HG03342 (cell line): Measurements from ENCODE around the gene PLCE1.

Experiments used
- ATAC-seq: cut with Tn5 transposase; IDR thresholded peaks from one replicate; pipeline ENCODE4 v1.9.1; 2021; ENCODE audit warnings: mild to moderate bottlenecking, moderate library complexity; ENCODE audit not compliant: unreplicated experiment

Gene PLCE1

DNA sequence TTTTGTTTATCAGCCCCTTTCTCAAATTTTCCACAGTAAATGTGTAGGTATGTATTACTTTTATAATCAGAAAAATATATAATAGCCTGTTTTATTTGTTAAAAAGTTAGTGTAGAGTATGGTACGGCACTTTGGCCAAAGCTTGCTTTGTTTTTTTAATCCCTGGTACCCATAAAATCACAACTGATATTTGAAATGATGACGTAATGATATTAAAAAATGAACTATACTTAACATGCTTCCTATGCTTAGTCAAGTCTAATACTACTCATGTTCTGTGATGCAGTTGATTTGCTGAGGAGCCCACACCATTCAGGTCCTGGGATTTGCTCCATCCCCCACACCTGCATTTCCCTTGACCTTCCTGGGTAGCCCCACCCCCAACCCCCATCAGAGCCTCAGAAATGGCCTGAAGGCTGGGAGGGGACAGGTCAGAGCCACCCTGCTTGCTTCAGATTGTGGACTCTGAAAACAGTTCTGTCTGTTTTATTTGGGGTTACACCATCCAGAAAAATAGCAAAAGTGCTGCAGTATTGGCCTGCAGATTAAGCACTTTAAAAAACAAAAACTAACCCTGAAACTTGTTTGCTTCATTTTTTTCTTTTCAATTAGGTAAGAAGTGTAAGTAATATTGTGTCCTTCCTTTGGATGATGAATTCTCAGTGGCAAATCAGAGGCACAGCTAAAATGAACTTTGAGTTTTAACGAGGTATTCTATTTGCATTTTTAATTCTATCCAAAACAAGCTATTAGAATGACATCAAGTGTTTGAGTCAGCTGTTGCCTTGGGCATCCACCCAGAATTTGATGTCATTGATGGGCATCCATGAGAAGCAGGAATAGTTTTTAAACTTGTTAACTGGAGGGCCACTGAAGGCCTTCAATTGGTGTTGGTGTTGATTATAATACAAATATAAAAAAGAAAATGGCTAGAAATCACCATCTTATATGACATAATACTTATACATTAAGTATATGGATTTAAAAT, 23.3 kb downstream of the PLCE1 start:
- ATAC-seq, result no peak

DNA sequence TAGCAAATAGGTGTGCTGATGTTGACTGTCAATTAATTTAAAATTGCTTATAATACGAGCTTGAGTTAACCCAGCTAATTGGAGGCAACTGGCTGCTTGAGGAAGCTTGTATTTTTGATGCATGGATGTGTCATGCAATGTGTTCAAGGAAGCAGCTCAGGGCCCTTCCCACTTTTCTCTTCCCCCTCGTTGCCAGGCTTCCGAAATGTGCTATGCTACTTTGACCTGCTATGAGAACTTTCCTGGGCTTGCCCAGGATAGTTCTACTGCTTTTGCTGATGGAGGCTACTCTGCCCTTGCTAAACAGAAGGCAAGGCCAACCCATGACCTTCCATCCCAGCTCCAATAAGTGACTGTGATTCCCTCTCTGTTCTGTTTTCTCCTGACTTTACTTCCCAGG, 24.4 kb downstream of the PLCE1 start:
- ATAC-seq, result no peak

DNA sequence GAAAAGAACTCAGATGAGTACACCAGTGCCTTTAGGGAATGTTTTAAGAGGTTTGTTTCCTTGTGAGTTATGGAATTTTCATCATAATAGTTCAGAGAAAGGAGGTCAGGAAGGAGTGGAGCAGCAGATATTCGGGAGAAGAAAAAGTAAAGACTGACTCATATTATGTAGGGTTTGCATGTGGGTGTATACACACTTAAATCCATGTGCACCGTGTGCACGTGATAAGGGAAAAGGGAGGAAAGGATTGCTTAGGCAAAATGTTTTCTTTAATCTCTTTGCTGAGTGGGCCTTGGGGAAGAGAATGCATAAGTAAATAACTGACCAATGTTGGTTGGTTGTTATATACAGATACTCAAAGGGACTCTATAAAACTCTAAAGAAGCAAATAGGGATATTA, 30.2 kb downstream of the PLCE1 start:
- ATAC-seq, result no peak

DNA sequence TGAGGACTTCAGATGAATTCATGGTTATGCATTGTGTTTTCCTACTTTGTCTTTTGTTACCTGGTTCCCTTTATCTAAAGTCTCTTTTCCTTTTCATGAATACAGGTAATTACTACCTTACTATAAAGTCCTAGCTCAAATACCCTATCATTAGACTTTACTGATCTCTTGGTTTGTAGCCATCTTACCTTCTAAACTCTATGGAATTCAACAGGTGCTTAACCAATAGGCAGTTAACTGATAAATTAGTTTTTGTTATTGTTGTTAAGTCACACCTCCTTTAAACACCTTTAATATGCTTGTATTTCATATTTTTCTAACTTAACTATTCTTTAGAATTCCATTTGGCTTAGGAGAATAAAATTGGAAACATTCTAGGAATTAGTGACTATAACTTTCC, 30.7 kb downstream of the PLCE1 start:
- no peak for ATAC-seq

DNA sequence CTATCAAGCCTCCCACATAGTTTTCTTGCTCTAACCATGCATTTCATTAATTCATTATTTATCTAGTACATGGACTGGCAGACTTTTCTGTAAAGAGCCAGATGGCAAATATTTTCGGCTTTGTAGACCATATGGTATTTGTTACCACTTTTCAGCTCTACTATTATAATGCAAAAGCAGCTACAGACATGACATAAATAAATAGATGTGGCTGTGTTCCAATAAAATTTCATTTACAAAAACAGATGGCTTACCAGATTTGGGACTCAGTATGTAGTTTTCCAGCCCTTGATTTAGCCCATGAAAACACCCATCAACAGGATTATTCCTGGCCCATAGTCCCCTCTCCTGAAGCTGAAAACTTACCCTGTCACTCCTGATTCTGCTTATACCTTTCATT, 32.1 kb downstream of the PLCE1 start:
- ATAC-seq, result no peak

DNA sequence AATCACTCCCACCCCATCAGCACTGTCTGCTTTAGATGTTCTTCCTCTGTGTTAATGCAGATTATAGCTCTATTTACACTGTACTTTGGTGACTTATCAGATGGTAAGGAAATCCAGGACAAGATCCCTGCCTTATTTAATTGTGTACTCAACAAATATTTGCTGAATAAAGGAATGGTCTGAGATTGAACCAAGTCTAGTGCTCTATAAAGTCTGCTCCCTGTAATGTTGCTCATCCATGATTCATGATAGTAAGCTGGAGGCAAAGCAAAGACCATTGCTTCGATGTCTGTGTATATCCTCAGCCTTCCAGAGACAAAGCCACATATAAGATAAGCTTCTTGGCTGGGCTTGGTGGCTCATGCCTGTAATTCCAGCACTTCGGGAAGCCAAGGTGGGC, 33.5 kb downstream of the PLCE1 start:
- no peak for ATAC-seq

DNA sequence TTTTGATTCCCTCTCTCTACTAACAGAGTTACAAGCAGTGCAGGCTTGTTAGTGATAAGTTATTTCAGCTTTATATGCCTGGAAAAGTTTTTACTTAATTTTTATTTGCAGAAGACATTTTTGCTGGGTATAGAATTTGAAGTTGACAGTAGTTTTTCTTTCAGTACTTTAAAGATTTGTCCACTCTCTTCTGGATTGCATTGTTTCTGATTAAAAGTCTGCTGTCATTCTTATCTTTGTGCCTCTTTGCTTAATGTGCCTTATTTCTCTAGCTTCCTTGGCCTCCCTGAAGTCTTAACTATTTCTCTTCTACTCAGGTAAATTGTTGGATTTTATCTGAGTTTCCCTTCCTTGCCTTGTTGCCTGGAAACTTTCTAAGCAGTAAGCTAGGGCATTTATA, 36.2 kb downstream of the PLCE1 start:
- ATAC-seq, result no peak

DNA sequence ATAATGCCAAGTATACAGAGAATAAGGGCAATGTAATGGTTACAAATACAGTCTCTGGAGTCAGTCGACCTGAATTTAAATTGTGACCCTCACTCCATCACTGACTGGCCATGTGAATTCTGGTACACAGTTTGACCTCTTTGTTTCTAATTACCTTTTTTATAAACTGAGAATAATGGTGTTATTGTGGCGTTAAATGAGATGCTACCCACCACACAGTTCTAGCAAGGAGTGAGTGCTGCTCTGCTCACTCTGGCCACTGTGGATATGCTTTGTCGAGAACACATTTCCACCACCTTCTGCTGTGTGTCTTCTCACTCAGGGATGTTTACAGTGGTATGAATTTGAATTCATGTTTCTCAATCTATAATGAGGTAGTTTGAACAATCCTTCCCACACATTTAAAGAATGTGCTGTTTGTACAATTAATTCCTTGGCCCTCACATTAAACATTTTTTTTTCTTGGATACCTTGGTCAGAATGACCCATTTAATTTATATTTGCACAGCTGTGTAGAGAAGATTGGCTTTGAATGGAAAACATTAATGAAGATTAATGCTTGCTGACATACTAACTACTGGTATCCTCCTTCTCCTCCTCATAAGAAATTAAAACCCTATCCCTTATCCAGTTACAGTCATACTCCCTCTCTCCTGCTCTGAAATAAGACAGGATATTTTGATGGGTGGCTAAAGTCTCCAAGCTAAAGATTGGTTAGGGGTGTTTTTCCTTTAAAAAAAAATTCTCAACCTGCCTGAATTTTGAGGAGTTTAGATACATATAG, 42.4 kb downstream of the PLCE1 start:
- ATAC-seq, result no peak

DNA sequence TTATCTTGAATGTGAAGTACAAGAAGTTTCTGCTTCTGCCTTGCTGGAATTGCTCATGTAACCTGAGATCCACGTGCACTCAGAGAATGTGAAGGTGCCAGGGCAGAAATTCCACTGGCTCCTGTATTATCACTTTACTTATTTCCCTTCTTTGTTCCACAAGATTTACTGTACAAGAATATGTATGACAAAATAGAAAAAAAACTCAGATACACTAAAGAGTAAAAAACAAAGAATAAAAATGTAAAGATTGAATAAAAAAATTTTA, 43.0 kb downstream of the PLCE1 start:
- no peak for ATAC-seq

DNA sequence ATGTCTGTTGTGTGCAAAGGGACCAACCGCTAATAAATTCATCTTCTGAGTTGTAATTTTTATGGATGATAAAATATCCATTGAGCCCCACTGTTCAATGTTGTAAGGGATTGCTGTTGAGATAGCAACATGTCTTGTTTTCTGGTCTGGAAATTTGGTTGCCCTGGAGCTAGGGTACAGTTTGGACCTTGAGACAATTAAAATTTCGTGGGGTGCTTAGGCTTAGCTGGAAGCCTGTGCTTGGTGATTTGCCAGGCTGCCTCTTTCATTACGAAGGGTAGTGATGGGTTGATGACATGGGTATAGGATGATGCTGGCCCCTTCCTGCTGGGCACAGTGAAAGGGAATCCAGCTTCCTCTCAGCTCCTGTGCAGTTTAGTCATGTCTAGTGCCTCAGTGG, 43.6 kb downstream of the PLCE1 start:
- ATAC-seq, result no peak

DNA sequence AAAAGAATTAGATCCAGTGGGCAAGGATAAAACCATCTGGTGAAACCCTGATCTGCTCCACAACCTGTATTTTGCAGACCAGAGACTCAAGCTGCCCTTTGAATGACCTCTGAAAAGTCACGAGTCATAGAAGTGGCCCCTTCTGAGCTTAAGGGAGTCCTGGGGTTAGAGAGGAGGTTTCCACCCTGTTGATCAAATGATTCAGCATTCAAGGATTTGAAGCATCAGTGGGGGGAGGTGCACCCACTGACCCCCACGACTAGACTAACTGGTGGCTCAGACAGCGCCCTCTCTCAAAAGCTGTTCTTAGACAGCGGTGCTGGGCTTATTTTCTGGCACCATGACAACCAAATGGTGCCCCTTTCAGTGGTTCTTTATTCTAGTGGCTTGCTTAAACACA, 44.3 kb downstream of the PLCE1 start:
- ATAC-seq, result no peak

DNA sequence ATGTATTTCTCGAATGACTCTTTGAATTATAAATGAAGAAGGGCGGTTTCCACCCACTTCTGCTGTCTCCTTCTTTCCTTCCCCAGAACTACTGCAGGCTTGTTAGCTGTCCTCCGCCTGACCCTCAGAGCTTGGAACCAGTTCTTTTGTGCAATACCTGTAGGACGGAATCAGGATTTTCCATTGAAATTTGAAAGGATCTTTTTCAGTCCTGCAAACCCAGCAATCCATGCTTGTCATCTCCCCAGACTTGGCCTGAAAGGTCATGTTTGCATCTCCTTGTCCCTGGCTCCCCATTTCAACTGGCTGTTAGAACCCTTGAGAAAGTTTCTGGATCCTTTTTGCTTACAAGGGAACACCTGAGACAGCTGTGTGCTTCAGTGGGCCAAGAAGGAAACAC, 47.5 kb downstream of the PLCE1 start:
- ATAC-seq, result no peak

DNA sequence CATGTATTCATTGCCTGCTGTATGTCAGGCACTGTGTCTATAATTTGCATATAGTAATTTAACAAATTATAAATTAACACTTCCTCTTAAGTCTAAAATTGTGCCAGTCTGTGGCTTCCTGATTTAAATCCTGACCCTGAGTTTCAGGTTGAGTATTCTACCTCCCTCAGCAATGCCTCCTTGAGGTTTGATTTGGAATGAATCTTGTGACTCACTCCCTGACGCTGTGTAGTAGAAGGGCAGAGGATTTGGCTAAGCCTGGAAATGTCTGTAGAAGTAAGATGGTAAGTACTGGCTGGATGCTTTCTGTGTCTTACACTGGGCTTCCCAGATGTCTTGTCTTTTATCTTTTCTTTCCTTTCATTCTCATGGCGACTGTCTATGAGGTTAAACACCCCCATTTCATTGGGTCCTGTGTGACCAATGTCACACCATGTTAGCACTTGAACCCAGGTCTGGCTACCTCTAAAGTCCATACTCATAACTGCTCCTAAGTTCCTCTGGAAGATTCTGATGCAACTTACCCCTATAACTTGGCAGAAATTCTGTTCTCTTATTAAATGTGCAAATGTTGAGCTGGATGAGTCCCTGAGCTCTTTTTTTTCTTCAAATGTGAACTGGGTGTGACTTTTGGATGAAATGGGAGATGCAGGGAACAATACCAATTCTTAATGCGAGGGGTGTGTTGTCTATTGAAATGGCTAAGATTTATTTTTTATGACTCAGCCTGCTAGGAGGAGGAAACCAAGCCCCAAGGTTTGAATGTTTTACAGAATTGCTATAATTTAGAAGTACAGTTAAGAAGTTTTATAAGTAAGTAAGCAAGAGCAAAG, 48.5 kb downstream of the PLCE1 start:
- ATAC-seq, result no peak

DNA sequence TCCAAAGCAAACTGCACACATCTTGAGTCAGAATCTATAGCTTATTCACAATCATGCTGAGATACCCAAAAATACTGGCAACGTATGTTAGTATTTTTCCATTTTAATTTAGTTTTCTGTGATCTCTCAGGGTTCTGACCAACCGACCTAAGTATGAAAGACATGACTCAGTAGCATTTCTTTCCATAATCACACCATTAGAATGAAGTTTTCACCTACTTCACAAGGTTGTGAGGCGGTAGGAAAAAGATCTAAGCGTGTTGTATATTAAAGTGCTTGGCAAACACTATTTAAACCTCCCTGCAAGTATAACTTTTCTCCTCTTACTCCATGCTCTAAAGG, 49.1 kb downstream of the PLCE1 start:
- no peak for ATAC-seq
